Erythroblast (primary cell): Measurements from ENCODE around the gene CCDC102A.

Experiments used
- GATA1 ChIP-seq: IDR thresholded peaks from 2 replicates; pipeline ENCODE4 v1.6.1; 2011; ENCODE audit warnings: low read depth, mild to moderate bottlenecking, control low read depth, low read length, moderate library complexity
- POLR2A ChIP-seq: IDR thresholded peaks from 2 replicates; pipeline ENCODE4 v1.6.1; 2011; ENCODE audit warnings: mild to moderate bottlenecking, low read length

GRCh38 chr16:57551057-57551456, 14.7 kb upstream of the CCDC102A start:
- TF ChIP-seq POLR2A (no peak), GATA1 (no peak)
